Epithelial cell of alveolus of lung (primary cell): ENCODE results near the gene ABCC9. TPM values are rescaled to one million over a fixed set of nuclear protein-coding genes. Genes with fewer than 3 reads are reported as not detected.

Source experiments
- total RNA-seq: library from RNA; depleted of rRNA; stranded (reverse); fragments of >200 nt; gene quantifications from 2 replicates; pipeline ENCODE4 v1.2.1, GENCODE V29; 2015

ABCC9 gene
- total RNA-seq = 1.5 and 1.6 TPM in 2 replicates

DNA sequence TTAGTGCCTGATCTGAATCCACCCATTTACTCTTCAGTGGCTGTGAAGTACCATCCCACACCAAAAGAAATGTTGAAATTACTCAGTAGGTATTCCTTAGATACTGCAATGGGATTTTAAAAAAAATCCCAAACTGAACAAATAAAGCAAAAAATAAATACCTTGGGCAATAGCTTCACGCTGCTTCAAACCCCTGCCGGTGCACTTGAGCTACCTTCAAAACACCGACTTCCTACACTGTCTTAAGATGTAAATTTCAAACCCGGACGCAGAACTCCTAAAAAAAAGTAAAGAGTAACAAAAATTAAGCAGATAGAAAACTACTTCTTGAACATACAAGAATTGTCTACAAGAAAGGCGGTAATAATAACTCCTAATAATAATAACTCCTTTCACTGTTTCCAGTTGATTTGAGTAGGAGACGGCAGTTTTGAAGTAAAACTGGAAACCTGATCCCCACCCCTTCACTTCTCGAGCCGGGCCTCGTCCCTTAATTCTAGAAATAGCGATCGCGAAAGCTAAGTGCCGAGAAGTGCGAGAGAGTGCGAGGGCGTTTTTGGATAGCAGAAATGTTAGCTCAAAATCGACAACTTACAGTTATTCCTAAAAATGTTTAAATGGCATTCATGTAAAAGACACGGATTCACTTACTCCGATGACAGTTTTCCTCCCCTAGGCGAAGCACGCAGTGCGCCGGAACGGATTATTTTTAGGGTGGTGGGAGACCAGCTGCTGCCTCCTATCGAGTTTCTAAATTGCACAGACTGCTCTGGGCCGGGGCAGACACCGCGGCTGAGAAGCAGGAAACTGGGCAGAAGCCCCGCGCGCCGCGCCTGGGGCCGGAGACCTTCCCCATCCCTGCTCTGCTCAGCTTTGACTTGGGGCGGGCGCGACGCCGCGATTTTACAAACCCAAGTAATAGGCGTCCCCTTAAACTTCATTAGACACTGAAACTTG is at the start of gene ABCC9:
Gene ABCC9, minus strand, starts transcription at position 878 of the 957 bp plus-strand sequence. CDS start 4,752 bp downstream, outside the sequence.

DNA sequence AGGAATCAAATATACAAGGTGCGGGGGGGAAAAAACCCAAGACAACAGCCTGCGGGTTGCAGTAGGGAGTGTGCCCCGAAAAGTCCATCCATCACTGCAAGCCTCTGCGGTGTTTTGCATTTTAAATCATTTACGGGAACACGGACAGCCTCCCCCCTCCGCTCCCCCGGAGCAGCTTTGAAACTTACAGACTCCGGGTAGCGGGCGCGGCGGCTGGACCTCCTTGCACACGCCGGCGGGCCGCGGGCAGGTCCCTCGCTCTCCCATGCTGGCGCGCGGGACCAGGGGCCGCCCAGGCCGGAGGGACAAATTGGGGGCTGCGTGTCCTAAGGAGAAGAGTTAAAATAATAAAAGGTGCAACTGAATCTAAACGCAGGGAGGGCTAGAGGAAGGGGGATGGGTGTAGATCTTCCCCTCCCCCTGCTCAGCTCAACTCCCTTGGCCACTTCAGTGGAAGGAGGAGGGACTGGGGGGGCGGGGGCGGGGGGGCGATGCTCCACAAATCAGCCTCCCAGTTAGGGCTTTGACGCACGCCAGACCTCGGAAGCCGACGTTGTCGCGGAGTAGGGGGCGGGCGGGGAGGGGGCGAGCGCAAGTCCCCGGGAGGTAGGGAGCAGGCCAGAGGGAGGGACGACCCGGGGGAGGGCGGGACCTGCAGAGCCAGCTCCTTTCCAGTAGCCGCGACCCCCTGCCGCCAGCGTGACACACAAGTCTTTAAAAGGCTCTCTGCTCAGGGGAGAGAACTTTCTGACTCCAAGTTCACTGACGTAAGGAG is 166.7 kb downstream of the ABCC9 start, which contains the start of gene KCNJ8:
Gene KCNJ8, minus strand, starts transcription at position 349 of the 775 bp plus-strand sequence. CDS start 1,090 bp downstream, outside the sequence.

Other genes starting within 250 kb of the ABCC9 start
- gene KCNJ8, start 166.7 kb downstream of the ABCC9 start, total RNA-seq = 2.3 and 3.2 TPM in 2 replicates
- 19.2 and 28.3 TPM in 2 replicates for gene CMAS, start 104.8 kb upstream of the ABCC9 start, total RNA-seq